ENCODE results near the gene UNCX. TPM values are rescaled to one million over a fixed set of nuclear protein-coding genes. Genes with fewer than 3 reads are reported as not detected.

Gene UNCX
- polyA plus RNA-seq, 1 donor (not counting 4 experiments of a cell fraction or from before 2014, with no cell fraction given), result not detected

DNA sequence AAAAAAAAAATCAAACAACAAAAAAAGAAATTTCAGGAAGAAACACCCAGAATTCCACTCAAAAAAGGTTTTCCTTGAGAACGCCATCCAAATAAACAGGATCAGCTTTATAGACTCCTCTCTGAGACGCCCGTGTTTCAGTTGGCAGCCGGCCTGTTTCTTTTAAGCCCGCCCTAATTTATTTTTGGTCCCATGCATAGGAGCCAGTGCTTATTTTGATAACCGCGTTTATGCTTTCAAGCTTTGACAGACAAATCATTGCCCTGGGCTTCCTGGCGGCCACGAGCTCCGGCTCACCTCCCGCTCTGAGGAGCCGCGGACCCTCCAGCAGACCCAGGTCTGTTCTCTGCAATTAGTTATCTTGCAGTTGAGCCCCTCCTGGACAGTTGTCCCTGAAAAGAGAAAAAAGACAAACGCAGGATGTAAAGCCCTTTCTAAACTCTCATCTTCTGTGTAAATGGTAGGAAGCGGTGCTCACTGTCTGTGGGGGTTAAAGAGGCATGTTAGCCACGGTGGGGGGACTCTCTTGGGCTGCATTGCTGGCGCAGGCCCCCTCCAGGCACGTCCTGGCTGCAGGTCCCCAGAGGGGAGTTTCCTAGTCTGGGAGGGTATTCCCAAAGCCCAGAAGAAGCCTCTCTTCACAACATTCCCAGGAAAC, 22.2 kb upstream of the UNCX start:
- TF ChIP-seq, protein P1, sequence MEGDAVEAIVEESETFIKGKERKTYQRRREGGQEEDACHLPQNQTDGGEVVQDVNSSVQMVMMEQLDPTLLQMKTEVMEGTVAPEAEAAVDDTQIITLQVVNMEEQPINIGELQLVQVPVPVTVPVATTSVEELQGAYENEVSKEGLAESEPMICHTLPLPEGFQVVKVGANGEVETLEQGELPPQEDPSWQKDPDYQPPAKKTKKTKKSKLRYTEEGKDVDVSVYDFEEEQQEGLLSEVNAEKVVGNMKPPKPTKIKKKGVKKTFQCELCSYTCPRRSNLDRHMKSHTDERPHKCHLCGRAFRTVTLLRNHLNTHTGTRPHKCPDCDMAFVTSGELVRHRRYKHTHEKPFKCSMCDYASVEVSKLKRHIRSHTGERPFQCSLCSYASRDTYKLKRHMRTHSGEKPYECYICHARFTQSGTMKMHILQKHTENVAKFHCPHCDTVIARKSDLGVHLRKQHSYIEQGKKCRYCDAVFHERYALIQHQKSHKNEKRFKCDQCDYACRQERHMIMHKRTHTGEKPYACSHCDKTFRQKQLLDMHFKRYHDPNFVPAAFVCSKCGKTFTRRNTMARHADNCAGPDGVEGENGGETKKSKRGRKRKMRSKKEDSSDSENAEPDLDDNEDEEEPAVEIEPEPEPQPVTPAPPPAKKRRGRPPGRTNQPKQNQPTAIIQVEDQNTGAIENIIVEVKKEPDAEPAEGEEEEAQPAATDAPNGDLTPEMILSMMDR (optimal IDR thresholded peaks at IDR 0.05 in 1 of 3, IDR thresholded peaks at IDR 0.05 in 1 of 3, conservative IDR thresholded peaks at IDR 0.05 in 1 of 3; ENCODE audit: extremely low read depth in 1 of 3, insufficient read depth in 2 of 3, low read length in 3 of 3), result no peak
- peak; percentile 30 for TF ChIP-seq EZH2 (IDR thresholded peaks at IDR 0.05; ENCODE audit: low read length)
- no peaks in the 10 kb centered on the region for H3K9me1 ChIP-seq (ENCODE audit: control insufficient read depth, extremely low read depth, insufficient read depth, low read length)
- FAIRE-seq (no peak), DNase-seq (ENCODE audit: low read depth, low spot score) (no peak)
- dilution Hi-C loops (cut with MboI; ENCODE audit: extremely low pct_ligation_motif_present, low sequenced_read_pairs), result no loop called here
- H3K36me3 ChIP-seq (ENCODE audit: control insufficient read depth in 2 of 2, extremely low read depth in 1 of 2, insufficient read depth in 2 of 2, low read length in 2 of 2), result no peaks in the 10 kb centered on the region
- H3K27me3 ChIP-seq (ENCODE audit: control insufficient read depth, extremely low read depth, insufficient read depth, low read length), result peaks cover 57% of the 10 kb centered on the region
- no peaks in the 10 kb centered on the region for H4K20me1 ChIP-seq (ENCODE audit: control insufficient read depth, extremely low read depth, insufficient read depth, low read length)
- no peak overlapping the region for H3K9ac ChIP-seq (ENCODE audit: control insufficient read depth, extremely low read depth, insufficient read depth, low read length)
- no peaks in the 10 kb centered on the region for H3K9me3 ChIP-seq (ENCODE audit: control insufficient read depth, low read depth, low read length)
- no peak overlapping the region for H3K4me3 ChIP-seq (ENCODE audit: control insufficient read depth in 2 of 3, extremely low read depth in 1 of 3, insufficient read depth in 2 of 3, low read depth in 1 of 3, low read length in 3 of 3)
- H3K79me2 ChIP-seq (ENCODE audit: control insufficient read depth, insufficient read depth, low read length), result no peaks in the 10 kb centered on the region
- no peak overlapping the region for H2AFZ ChIP-seq (ENCODE audit: control insufficient read depth, low read length)
- no peaks in the 10 kb centered on the region for H3K4me1 ChIP-seq (ENCODE audit: control insufficient read depth, extremely low read depth, insufficient read depth, low read length)
- no peak overlapping the region for H3K27ac ChIP-seq (ENCODE audit: control insufficient read depth, insufficient read depth, low read length)
- no peak overlapping the region for H3K4me2 ChIP-seq (ENCODE audit: control insufficient read depth, extremely low read depth, insufficient read depth, low read depth, low read length)

GRCh38 chr7:1210979-1211608, 21.6 kb upstream of the UNCX start:
- peak; percentile 76 for TF ChIP-seq EZH2 (IDR thresholded peaks at IDR 0.05; ENCODE audit: low read length)
- TF ChIP-seq, protein P1 (optimal IDR thresholded peaks at IDR 0.05 in 1 of 3, IDR thresholded peaks at IDR 0.05 in 1 of 3, conservative IDR thresholded peaks at IDR 0.05 in 1 of 3; ENCODE audit: extremely low read depth in 1 of 3, insufficient read depth in 2 of 3, low read length in 3 of 3), result no peak
- Histone ChIP-seq H3K9me3 (ENCODE audit: control insufficient read depth, low read depth, low read length) (no peaks in the 10 kb centered on the region), H4K20me1 (ENCODE audit: control insufficient read depth, extremely low read depth, insufficient read depth, low read length) (no peaks in the 10 kb centered on the region), H3K79me2 (ENCODE audit: control insufficient read depth, insufficient read depth, low read length) (no peaks in the 10 kb centered on the region), H3K9ac (ENCODE audit: control insufficient read depth, extremely low read depth, insufficient read depth, low read length) (no peak overlapping the region), H2AFZ (ENCODE audit: control insufficient read depth, low read length) (no peak overlapping the region), H3K27me3 (ENCODE audit: control insufficient read depth, extremely low read depth, insufficient read depth, low read length) (peaks cover 56% of the 10 kb centered on the region), H3K4me2 (ENCODE audit: control insufficient read depth, extremely low read depth, insufficient read depth, low read depth, low read length) (no peak overlapping the region), H3K4me1 (ENCODE audit: control insufficient read depth, extremely low read depth, insufficient read depth, low read length) (no peaks in the 10 kb centered on the region), H3K4me3 (ENCODE audit: control insufficient read depth in 2 of 3, extremely low read depth in 1 of 3, insufficient read depth in 2 of 3, low read depth in 1 of 3, low read length in 3 of 3) (no peak overlapping the region), H3K36me3 (ENCODE audit: control insufficient read depth in 2 of 2, extremely low read depth in 1 of 2, insufficient read depth in 2 of 2, low read length in 2 of 2) (no peaks in the 10 kb centered on the region), H3K27ac (ENCODE audit: control insufficient read depth, insufficient read depth, low read length) (no peak overlapping the region), H3K9me1 (ENCODE audit: control insufficient read depth, extremely low read depth, insufficient read depth, low read length) (no peaks in the 10 kb centered on the region)
- DNase-seq (ENCODE audit: low read depth, low spot score), result no peak
- no peak for FAIRE-seq
- dilution Hi-C loops (cut with MboI; ENCODE audit: extremely low pct_ligation_motif_present, low sequenced_read_pairs), result no loop called here

Measured in keratinocyte (primary cell).